Erythroblast (primary cell): Measurements from ENCODE around the gene DEGS2.

ENCODE experiments used
- DNase-seq, 2 experiments: peaks; one replicate each; lab custom pipeline; 2025; lab: John Stamatoyannopoulos, UW
- GATA1 ChIP-seq: IDR thresholded peaks from 2 replicates; pipeline ENCODE4 v1.6.1; 2011; ENCODE audit warnings: low read depth, mild to moderate bottlenecking, control low read depth, low read length, moderate library complexity
- POLR2A ChIP-seq: IDR thresholded peaks from 2 replicates; pipeline ENCODE4 v1.6.1; 2011; ENCODE audit warnings: mild to moderate bottlenecking, low read length

The DEGS2 gene

GRCh38 chr14:100104523-100105300 lies 54.7 kb downstream of the DEGS2 start:
- DNase-seq, result no peak
- TF ChIP-seq GATA1 (no peak), POLR2A (no peak)

GRCh38 chr14:100104006-100104352 lies 55.5 kb downstream of the DEGS2 start:
- TF ChIP-seq POLR2A (no peak), GATA1 (no peak)
- DNase-seq, result no peak

GRCh38 chr14:100103250-100104005 lies 56.0 kb downstream of the DEGS2 start:
- TF ChIP-seq POLR2A, result no peak
- no peak for DNase-seq

GRCh38 chr14:100102156-100102785 lies 57.2 kb downstream of the DEGS2 start:
- DNase-seq, result no peak
- no peak for TF ChIP-seq POLR2A
- no peak for TF ChIP-seq GATA1

- TF ChIP-seq POLR2A, result no peak
- TF ChIP-seq GATA1, result no peak
- DNase-seq, result no peak
Measured at GRCh38 chr14:100100032-100100703, 59.3 kb downstream of the DEGS2 start.

GRCh38 chr14:100098171-100098570 lies 61.3 kb downstream of the DEGS2 start:
- TF ChIP-seq POLR2A (no peak), GATA1 (no peak)
- DNase-seq, result no peak

- DNase-seq, result no peak
Measured at GRCh38 chr14:100096656-100097055, 62.8 kb downstream of the DEGS2 start.

More at GRCh38 chr14:100096656-100097055, 62.8 kb downstream of the DEGS2 start:
- TF ChIP-seq POLR2A (no peak), GATA1 (no peak)
